Trophoblast cell (in vitro differentiated cells and primary cell): Measurements from ENCODE around the gene UBAP1L.
"Not testable (repeated sequence)": the region's sequence is repeated elsewhere in the genome, so short reads cannot be mapped to it uniquely, and the experiment has no call there.

Experiments
- DNase-seq, 2 donors: peaks; one replicate each; pipeline ENCODE4 v3.0.0-alpha.2; 2016
- H2AFZ ChIP-seq: 2 replicates; pipeline ENCODE4 v1.6.1; 2013; ENCODE audit warnings: low read length, moderate library complexity, mild to moderate bottlenecking; ENCODE audit not compliant: insufficient read depth, poor library complexity
- H2AK5ac ChIP-seq: 2 replicates; pipeline ENCODE4 v1.6.1; 2013; ENCODE audit warnings: mild to moderate bottlenecking, low read length
- H2BK120ac ChIP-seq: 2 replicates; pipeline ENCODE4 v1.6.1; 2013; ENCODE audit warnings: low read length, mild to moderate bottlenecking, moderate library complexity; ENCODE audit not compliant: insufficient read depth, poor library complexity
- H2BK12ac ChIP-seq: 2 replicates; pipeline ENCODE4 v1.6.1; 2013; ENCODE audit warnings: mild to moderate bottlenecking, low read length, moderate library complexity
- H2BK5ac ChIP-seq: 2 replicates; pipeline ENCODE4 v1.6.1; 2013; ENCODE audit warnings: low read length, low read depth, moderate library complexity, mild to moderate bottlenecking; ENCODE audit not compliant: poor library complexity
- H3K14ac ChIP-seq: 2 replicates; pipeline ENCODE4 v1.6.1; 2013; ENCODE audit warnings: mild to moderate bottlenecking, low read length
- H3K18ac ChIP-seq: 2 replicates; pipeline ENCODE4 v1.6.1; 2013; ENCODE audit warnings: mild to moderate bottlenecking, low read length
- H3K23ac ChIP-seq: 2 replicates; pipeline ENCODE4 v1.6.1; 2013; ENCODE audit warnings: low read length
- H3K27ac ChIP-seq: 2 replicates; pipeline ENCODE4 v1.5.1; 2013; ENCODE audit warnings: low read depth, mild to moderate bottlenecking, inconsistent platforms, low read length, moderate library complexity
- H3K27me3 ChIP-seq: 2 replicates; pipeline ENCODE4 v1.6.1; 2013; ENCODE audit warnings: inconsistent platforms, mild to moderate bottlenecking, low read length, moderate library complexity; ENCODE audit not compliant: insufficient read depth
- H3K36me3 ChIP-seq, 2 experiments: 1 replicate in 1 of 2; 2 replicates in 1 of 2; pipeline ENCODE4 v1.6.1; 2013; ENCODE audit warnings: low read length in 2 of 2, mild to moderate bottlenecking in 2 of 2, moderate library complexity in 1 of 2; ENCODE audit not compliant: insufficient read depth in 2 of 2, control insufficient read depth in 1 of 2
- H3K4ac ChIP-seq: 2 replicates; pipeline ENCODE4 v1.6.1; 2013; ENCODE audit warnings: low read depth, mild to moderate bottlenecking, low read length, moderate library complexity
- H3K4me1 ChIP-seq, 2 experiments: 1 replicate in 1 of 2; 2 replicates in 1 of 2; pipeline ENCODE4 v1.6.1; 2013; ENCODE audit warnings: low read length in 2 of 2, mild to moderate bottlenecking in 2 of 2, moderate library complexity in 1 of 2; ENCODE audit not compliant: insufficient read depth in 2 of 2, control insufficient read depth in 1 of 2
- H3K4me2 ChIP-seq: 2 replicates; pipeline ENCODE4 v1.6.1; 2013; ENCODE audit warnings: inconsistent platforms, mild to moderate bottlenecking, low read length, moderate library complexity
- H3K4me3 ChIP-seq: 2 replicates; pipeline ENCODE4 v1.5.1; 2013; ENCODE audit warnings: mild to moderate bottlenecking, low read depth, low read length, inconsistent platforms
- H3K79me1 ChIP-seq: one replicate; pipeline ENCODE4 v1.6.1; 2013; ENCODE audit warnings: low read length
- H3K79me2 ChIP-seq: 2 replicates; pipeline ENCODE4 v1.6.1; 2013; ENCODE audit warnings: low read length, mild to moderate bottlenecking; ENCODE audit not compliant: control insufficient read depth, insufficient read depth, poor library complexity
- H3K9ac ChIP-seq: 2 replicates; pipeline ENCODE4 v1.6.1; 2013; ENCODE audit warnings: mild to moderate bottlenecking, low read length
- H3K9me3 ChIP-seq: 2 replicates; pipeline ENCODE4 v1.6.1; 2013; ENCODE audit warnings: low read depth, mild to moderate bottlenecking, control low read depth, inconsistent platforms, low read length; ENCODE audit not compliant: insufficient read depth
- H4K12ac ChIP-seq: 2 replicates; pipeline ENCODE4 v1.6.1; 2013; ENCODE audit warnings: low read depth, mild to moderate bottlenecking, low read length, moderate library complexity
- H4K8ac ChIP-seq: 2 replicates; pipeline ENCODE4 v1.6.1; 2013; ENCODE audit warnings: low read depth, mild to moderate bottlenecking, low read length, moderate library complexity
- H4K91ac ChIP-seq: one replicate; pipeline ENCODE4 v1.6.1; 2013; ENCODE audit warnings: low read depth, mild to moderate bottlenecking, low read length, moderate library complexity
- WGBS: extraction: QIAGEN DNeasy Blood & Tissue Kit; methylation state at CpG from one replicate; pipeline ENCODE4 v1.1.7; 2013; ENCODE audit warnings: missing lambda C conversion rate; ENCODE audit not compliant: insufficient read length, insufficient coverage; ENCODE audit errors: extremely low coverage; 5-methylcytosine and 5-hydroxymethylcytosine counted together

UBAP1L gene

GRCh38 chr15:65101411-65101890, 13.5 kb downstream of the UBAP1L start:
- Histone ChIP-seq H3K23ac (no peak overlapping the region), H2AK5ac (no peak overlapping the region), H2AFZ (no peak overlapping the region), H3K4me1 (peaks cover 3 to 5% of the 10 kb centered on the region in 2 experiments), H3K36me3 (peaks cover 14 to 15% of the 10 kb centered on the region in 2 experiments), H3K79me2 (no peaks in the 10 kb centered on the region), H3K27ac (no peak overlapping the region), H2BK120ac (no peak overlapping the region), H2BK5ac (no peak overlapping the region), H4K8ac (no peak overlapping the region), H3K79me1 (no peaks in the 10 kb centered on the region), H4K12ac (no peak overlapping the region), H3K9ac (peak overlapping the region; percentile 28), H3K4me3 (peak overlapping the region; percentile 5), H4K91ac (no peak overlapping the region), H2BK12ac (no peak overlapping the region), H3K4ac (no peak overlapping the region), H3K14ac (no peak overlapping the region), H3K18ac (no peak overlapping the region), H3K27me3 (peaks cover 4% of the 10 kb centered on the region), H3K9me3 (no peaks in the 10 kb centered on the region), H3K4me2 (peak overlapping the region; percentile 44)
- whole genome bisulfite sequencing = no CpG with 5 or more reads among the region's 9 CpGs
- peak; percentile 53 to 79 for DNase-seq

GRCh38 chr15:65100442-65100841, 14.6 kb downstream of the UBAP1L start:
- Histone ChIP-seq H2BK12ac (no peak overlapping the region), H3K36me3 (peaks cover 12 to 14% of the 10 kb centered on the region in 2 experiments)

GRCh38 chr15:65099801-65100200, 15.2 kb downstream of the UBAP1L start:
- H4K12ac ChIP-seq, H3K79me2 ChIP-seq, H3K79me1 ChIP-seq, H2AK5ac ChIP-seq, H3K18ac ChIP-seq, H2BK12ac ChIP-seq, H3K4me1 ChIP-seq, H3K27ac ChIP-seq, H2BK120ac ChIP-seq, DNase-seq, H3K9ac ChIP-seq, H2BK5ac ChIP-seq, H3K4me2 ChIP-seq, H3K27me3 ChIP-seq, H4K8ac ChIP-seq, H3K9me3 ChIP-seq, H3K4me3 ChIP-seq, H4K91ac ChIP-seq, H3K23ac ChIP-seq, H3K14ac ChIP-seq, H2AFZ ChIP-seq, H3K4ac ChIP-seq: not testable (repeated sequence)
- WGBS = no CpG with 5 or more reads among the region's 10 CpGs
- peaks cover 12 to 14% of the 10 kb centered on the region in 2 experiments for H3K36me3 ChIP-seq

More at GRCh38 chr15:65100442-65100841, 14.6 kb downstream of the UBAP1L start:
- H4K91ac ChIP-seq = no peak overlapping the region
- no peak for DNase-seq
- H3K9me3 ChIP-seq = no peaks in the 10 kb centered on the region
- WGBS = no CpG with 5 or more reads among the region's 7 CpGs
- no peak overlapping the region for H3K4me2 ChIP-seq
- no peak overlapping the region for H2BK120ac ChIP-seq
- no peak overlapping the region for H4K12ac ChIP-seq
- no peak overlapping the region for H3K14ac ChIP-seq
- H3K79me1 ChIP-seq = no peaks in the 10 kb centered on the region
- no peak overlapping the region for H2BK5ac ChIP-seq
- no peak overlapping the region for H3K4ac ChIP-seq
- no peak overlapping the region for H3K4me3 ChIP-seq
- H4K8ac ChIP-seq = no peak overlapping the region
- H2AK5ac ChIP-seq = no peak overlapping the region
- no peak overlapping the region for H3K9ac ChIP-seq
- no peak overlapping the region for H3K27ac ChIP-seq
- H2AFZ ChIP-seq = no peak overlapping the region
- H3K23ac ChIP-seq = no peak overlapping the region
- no peaks in the 10 kb centered on the region for H3K79me2 ChIP-seq
- peaks cover 4% of the 10 kb centered on the region for H3K27me3 ChIP-seq
- H3K4me1 ChIP-seq = peaks cover 3 to 5% of the 10 kb centered on the region in 2 experiments
- H3K18ac ChIP-seq = no peak overlapping the region

- no CpG with 5 or more reads among the region's 5 CpGs for WGBS
- Histone ChIP-seq H3K14ac (no peak overlapping the region), H3K27ac (no peak overlapping the region), H3K4me1 (peaks cover 3 to 5% of the 10 kb centered on the region in 2 experiments), H3K23ac (no peak overlapping the region), H4K8ac (no peak overlapping the region), H2AK5ac (no peak overlapping the region), H3K27me3 (peaks cover 4% of the 10 kb centered on the region), H3K4me3 (no peak overlapping the region), H3K9ac (no peak overlapping the region), H3K18ac (no peak overlapping the region), H4K91ac (no peak overlapping the region), H2BK5ac (no peak overlapping the region), H3K4ac (no peak overlapping the region), H3K36me3 (peaks cover 12 to 14% of the 10 kb centered on the region in 2 experiments), H3K79me2 (no peaks in the 10 kb centered on the region), H3K4me2 (no peak overlapping the region), H3K9me3 (no peaks in the 10 kb centered on the region), H2AFZ (no peak overlapping the region), H3K79me1 (no peaks in the 10 kb centered on the region), H2BK120ac (no peak overlapping the region), H2BK12ac (no peak overlapping the region), H4K12ac (no peak overlapping the region)
- no peak for DNase-seq
These were observed 15.7 kb downstream of the UBAP1L start for GRCh38 chr15:65099336-65099735.
